Astrocyte (in vitro differentiated cells and primary cell): ENCODE results near the gene PLEKHA1. TPM values are rescaled to one million over a fixed set of nuclear protein-coding genes. Genes with fewer than 3 reads are reported as not detected.
A peak's percentile ranks its signal among the peaks of the same experiment; 100 is the strongest.

Source experiments
- DNase-seq: peaks from one replicate; pipeline ENCODE4 v3.0.0-alpha.2; 2010; ENCODE audit warnings: low read depth
- FAIRE-seq: peaks from 2 replicates; lab custom pipeline; 2011; peaks lifted over from hg19 to GRCh38; lab: Jason Lieb, UNC
- H2AFZ ChIP-seq: 2 replicates; pipeline ENCODE4 v1.6.0; 2012; ENCODE audit warnings: low read depth, low read length, inconsistent platforms
- H3K27ac ChIP-seq: 2 replicates; pipeline ENCODE4 v1.5.1; 2011; ENCODE audit warnings: low read depth, low read length, inconsistent platforms
- H3K27me3 ChIP-seq: 2 replicates; pipeline ENCODE4 v1.6.0; 2011; ENCODE audit warnings: low read length, inconsistent platforms; ENCODE audit not compliant: insufficient read depth
- H3K36me3 ChIP-seq: 2 replicates; pipeline ENCODE4 v1.5.1; 2011; ENCODE audit warnings: low read length, inconsistent platforms; ENCODE audit not compliant: insufficient read depth
- H3K4me1 ChIP-seq: 2 replicates; pipeline ENCODE4 v1.5.1; 2011; ENCODE audit warnings: low read length, inconsistent platforms; ENCODE audit not compliant: insufficient read depth
- H3K4me2 ChIP-seq: 2 replicates; pipeline ENCODE4 v1.6.0; 2012; ENCODE audit warnings: low read length, inconsistent platforms
- H3K4me3 ChIP-seq: 2 replicates; pipeline ENCODE4 v1.5.1; 2011; ENCODE audit warnings: low read depth, mild to moderate bottlenecking, low read length, inconsistent platforms; ENCODE audit not compliant: insufficient read depth
- H3K79me2 ChIP-seq: 2 replicates; pipeline ENCODE4 v1.6.0; 2012; ENCODE audit warnings: mild to moderate bottlenecking, low read length, inconsistent platforms; ENCODE audit not compliant: insufficient read depth
- H3K9ac ChIP-seq: 2 replicates; pipeline ENCODE4 v1.6.0; 2012; ENCODE audit warnings: mild to moderate bottlenecking, low read length, inconsistent platforms
- H3K9me3 ChIP-seq: 2 replicates; pipeline ENCODE4 v1.5.1; 2012; ENCODE audit warnings: low read depth, mild to moderate bottlenecking, low read length, inconsistent platforms; ENCODE audit not compliant: insufficient read depth
- H4K20me1 ChIP-seq: 2 replicates; pipeline ENCODE4 v1.6.0; 2012; ENCODE audit warnings: low read length, inconsistent platforms; ENCODE audit not compliant: insufficient read depth
- H3K27ac Mint-ChIP-seq: one replicate; pipeline ENCODE4 v1.8.0; 2021; ENCODE audit warnings: mild to moderate bottlenecking, mixed read lengths; ENCODE audit not compliant: unreplicated experiment
- H3K27me3 Mint-ChIP-seq: one replicate; pipeline ENCODE4 v1.8.0; 2021; ENCODE audit warnings: low read depth, mixed read lengths; ENCODE audit not compliant: unreplicated experiment
- H3K36me3 Mint-ChIP-seq: one replicate; pipeline ENCODE4 v1.8.0; 2021; ENCODE audit warnings: low read depth, mixed read lengths; ENCODE audit not compliant: unreplicated experiment
- H3K4me1 Mint-ChIP-seq: one replicate; pipeline ENCODE4 v1.8.0; 2021; ENCODE audit warnings: low read depth, mixed read lengths; ENCODE audit not compliant: unreplicated experiment
- H3K4me3 Mint-ChIP-seq: one replicate; pipeline ENCODE4 v1.8.0; 2021; ENCODE audit warnings: mild to moderate bottlenecking, moderate library complexity, mixed read lengths; ENCODE audit not compliant: unreplicated experiment
- H3K9me3 Mint-ChIP-seq: one replicate; pipeline ENCODE4 v1.8.0; 2021; ENCODE audit warnings: mild to moderate bottlenecking, mixed read lengths; ENCODE audit not compliant: unreplicated experiment
- CTCF ChIP-seq: IDR thresholded peaks from 2 replicates; pipeline ENCODE4 v1.5.1; 2011; ENCODE audit warnings: low read depth, mild to moderate bottlenecking, inconsistent platforms, low read length, moderate library complexity; ENCODE audit not compliant: insufficient read depth
- EZH2 ChIP-seq: IDR thresholded peaks from 2 replicates; pipeline ENCODE4 v1.6.1; 2012; ENCODE audit warnings: mild to moderate bottlenecking, low read length, inconsistent platforms; ENCODE audit not compliant: insufficient read depth
- total RNA-seq: library from RNA; stranded (reverse); gene quantifications from 2 replicates; pipeline ENCODE4 v1.2.1, GENCODE V29; 2021

Gene PLEKHA1
- total RNA-seq, 1 donor from 2014 or later: 31.7 TPM

GRCh38 chr10:122341141-122341810 is 33.2 kb upstream of the PLEKHA1 start:
- no peak for FAIRE-seq
- Histone ChIP-seq H3K36me3 (no peaks in the 10 kb centered on the region), H3K4me1 (peaks cover 4% of the 10 kb centered on the region), H2AFZ (no peak overlapping the region), H3K4me3 (no peak overlapping the region), H3K9ac (no peak overlapping the region), H3K4me2 (peak overlapping the region; percentile 10), H3K79me2 (no peaks in the 10 kb centered on the region), H3K9me3 (no peaks in the 10 kb centered on the region), H3K27me3 (no peaks in the 10 kb centered on the region), H4K20me1 (no peaks in the 10 kb centered on the region), H3K27ac (no peak overlapping the region)
- peaks cover 2% of the 10 kb centered on the region for H3K27me3 Mint-ChIP-seq
- no peaks in the 10 kb centered on the region for H3K9me3 Mint-ChIP-seq
- TF ChIP-seq EZH2 (no peak), CTCF (no peak)
- no peak overlapping the region for H3K4me3 Mint-ChIP-seq
- peaks cover 6% of the 10 kb centered on the region for H3K4me1 Mint-ChIP-seq
- peak; percentile 89 for DNase-seq
- H3K27ac Mint-ChIP-seq: no peak overlapping the region
- no peaks in the 10 kb centered on the region for H3K36me3 Mint-ChIP-seq

- Mint-ChIP-seq H3K27me3 (peaks cover 2% of the 10 kb centered on the region), H3K4me3 (no peak overlapping the region), H3K27ac (no peak overlapping the region), H3K9me3 (no peaks in the 10 kb centered on the region), H3K4me1 (peaks cover 6% of the 10 kb centered on the region), H3K36me3 (no peaks in the 10 kb centered on the region)
- Histone ChIP-seq H2AFZ (no peak overlapping the region), H3K4me2 (no peak overlapping the region), H4K20me1 (no peaks in the 10 kb centered on the region), H3K79me2 (no peaks in the 10 kb centered on the region), H3K9ac (no peak overlapping the region), H3K4me3 (no peak overlapping the region), H3K9me3 (peaks cover 4% of the 10 kb centered on the region), H3K27me3 (no peaks in the 10 kb centered on the region), H3K36me3 (no peaks in the 10 kb centered on the region), H3K4me1 (peaks cover 4% of the 10 kb centered on the region), H3K27ac (no peak overlapping the region)
- DNase-seq: peak; percentile 14
- FAIRE-seq: no peak
- TF ChIP-seq EZH2 (no peak), CTCF (peak; percentile 82)
Measured at GRCh38 chr10:122342293-122343134, 32.0 kb upstream of the PLEKHA1 start.
